H9 (cell line): ENCODE measurements around the gene CCDC174. TPM values are rescaled to one million over a fixed set of nuclear protein-coding genes. Genes with fewer than 3 reads are reported as not detected.

Source experiments
- DNase-seq: peaks from one replicate; pipeline ENCODE4 v3.0.0-alpha.2; 2017
- H2AFZ ChIP-seq: one replicate; pipeline ENCODE4 v1.6.1; 2013; ENCODE audit warnings: mild to moderate bottlenecking, low read length, control low read depth, moderate library complexity
- H2AK5ac ChIP-seq: 2 replicates; pipeline ENCODE4 v1.6.1; 2013; ENCODE audit warnings: low read length, control low read depth, mixed read lengths; ENCODE audit not compliant: insufficient read length
- H2BK120ac ChIP-seq: one replicate; pipeline ENCODE4 v1.6.1; 2013; ENCODE audit warnings: low read depth, mild to moderate bottlenecking, low read length, control low read depth, inconsistent platforms; ENCODE audit not compliant: poor library complexity, severe bottlenecking
- H2BK12ac ChIP-seq: 2 replicates; pipeline ENCODE4 v1.6.1; 2013; ENCODE audit warnings: low read length, control low read depth, mixed read lengths, low read depth; ENCODE audit not compliant: insufficient read length
- H2BK15ac ChIP-seq: 2 replicates; pipeline ENCODE4 v1.6.1; 2013; ENCODE audit warnings: low read depth, low read length, control low read depth
- H2BK20ac ChIP-seq: one replicate; pipeline ENCODE4 v1.6.1; 2013; ENCODE audit warnings: low read depth, mild to moderate bottlenecking, low read length, control low read depth, inconsistent platforms; ENCODE audit not compliant: poor library complexity, severe bottlenecking
- H2BK5ac ChIP-seq: 2 replicates; pipeline ENCODE4 v1.6.1; 2013; ENCODE audit warnings: low read length, control low read depth, mixed read lengths; ENCODE audit not compliant: insufficient read length
- H3K14ac ChIP-seq: 2 replicates; pipeline ENCODE4 v1.6.1; 2013; ENCODE audit warnings: low read length, control low read depth; ENCODE audit not compliant: insufficient read depth
- H3K18ac ChIP-seq: 2 replicates; pipeline ENCODE4 v1.6.1; 2013; ENCODE audit warnings: low read depth, mild to moderate bottlenecking, mixed read lengths, low read length, control low read depth; ENCODE audit not compliant: insufficient read length
- H3K23ac ChIP-seq: 2 replicates; pipeline ENCODE4 v1.6.1; 2013; ENCODE audit warnings: low read length, control low read depth, mixed read lengths, low read depth; ENCODE audit not compliant: insufficient read length
- H3K23me2 ChIP-seq: 2 replicates; pipeline ENCODE4 v1.6.1; 2013; ENCODE audit warnings: low read depth, mild to moderate bottlenecking, mixed read lengths, low read length, control low read depth; ENCODE audit not compliant: insufficient read length, poor library complexity, severe bottlenecking
- H3K27ac ChIP-seq: 2 replicates; pipeline ENCODE4 v1.5.1; 2013; ENCODE audit warnings: low read length, control low read depth, mixed read lengths, low read depth; ENCODE audit not compliant: insufficient read length
- H3K27me3 ChIP-seq: 2 replicates; pipeline ENCODE4 v1.6.1; 2013; ENCODE audit warnings: low read length, control low read depth, inconsistent platforms; ENCODE audit not compliant: insufficient read depth
- H3K4ac ChIP-seq: 2 replicates; pipeline ENCODE4 v1.6.1; 2013; ENCODE audit warnings: low read depth, mild to moderate bottlenecking, control low read depth, inconsistent platforms, low read length, moderate library complexity
- H3K4me1 ChIP-seq: 2 replicates; pipeline ENCODE4 v1.6.1; 2013; ENCODE audit warnings: low read length, control low read depth, inconsistent platforms; ENCODE audit not compliant: insufficient read depth
- H3K4me2 ChIP-seq: 2 replicates; pipeline ENCODE4 v1.6.1; 2013; ENCODE audit warnings: low read length, control low read depth, mixed read lengths; ENCODE audit not compliant: insufficient read length, insufficient read depth
- H3K56ac ChIP-seq: 2 replicates; pipeline ENCODE4 v1.6.1; 2013; ENCODE audit warnings: low read depth, mild to moderate bottlenecking, mixed read lengths, low read length, control low read depth; ENCODE audit not compliant: insufficient read length
- H3K79me1 ChIP-seq: 2 replicates; pipeline ENCODE4 v1.6.1; 2013; ENCODE audit warnings: low read depth, mild to moderate bottlenecking, moderate library complexity, low read length, control low read depth, inconsistent platforms; ENCODE audit not compliant: insufficient read depth, poor library complexity, severe bottlenecking
- H3K79me2 ChIP-seq: 2 replicates; pipeline ENCODE4 v1.6.1; 2013; ENCODE audit warnings: low read length, control low read depth, inconsistent platforms; ENCODE audit not compliant: insufficient read depth
- H3K9ac ChIP-seq: 2 replicates; pipeline ENCODE4 v1.6.1; 2013; ENCODE audit warnings: low read length, control low read depth, mixed read lengths; ENCODE audit not compliant: insufficient read length; ENCODE audit errors: extremely low read depth
- H3K9me3 ChIP-seq: one replicate; pipeline ENCODE4 v1.6.1; 2013; ENCODE audit warnings: low read depth, low read length, inconsistent platforms; ENCODE audit not compliant: control insufficient read depth
- H3T11ph ChIP-seq: one replicate; pipeline ENCODE4 v1.6.1; 2013; ENCODE audit warnings: mild to moderate bottlenecking, low read length, control low read depth, inconsistent platforms
- H4K20me1 ChIP-seq: one replicate; pipeline ENCODE4 v1.6.1; 2013; ENCODE audit not compliant: control insufficient read depth, insufficient read length, insufficient read depth
- H4K5ac ChIP-seq: 2 replicates; pipeline ENCODE4 v1.6.1; 2013; ENCODE audit warnings: low read depth, mild to moderate bottlenecking, mixed read lengths, low read length, control low read depth; ENCODE audit not compliant: insufficient read length
- H4K8ac ChIP-seq: replicated peaks from 2 replicates; pipeline ENCODE4 v1.6.1; 2013; ENCODE audit warnings: low read length, control low read depth, mixed read lengths, low read depth; ENCODE audit not compliant: insufficient read length
- H4K91ac ChIP-seq: 2 replicates; pipeline ENCODE4 v1.6.1; 2013; ENCODE audit warnings: low read depth, mild to moderate bottlenecking, moderate library complexity, mixed read lengths, low read length, control low read depth; ENCODE audit not compliant: insufficient read length
- H3K27ac Mint-ChIP-seq, 3 experiments: 2 replicates in 2 of 3; 3 replicates in 1 of 3; pipeline ENCODE4 v1.8.0; 2020 to 2021; ENCODE audit warnings: mixed read lengths in 3 of 3, mild to moderate bottlenecking in 1 of 3, moderate library complexity in 1 of 3
- H3K27me3 Mint-ChIP-seq: 2 replicates; pipeline ENCODE4 v1.8.0; 2021; ENCODE audit warnings: low read depth, mild to moderate bottlenecking, moderate library complexity, mixed read lengths
- H3K36me3 Mint-ChIP-seq, 3 experiments: 2 replicates in 2 of 3; 3 replicates in 1 of 3; pipeline ENCODE4 v1.8.0; 2020 to 2021; ENCODE audit warnings: low read depth in 3 of 3, mixed read lengths in 3 of 3; ENCODE audit not compliant: insufficient read depth in 1 of 3
- H3K4me1 Mint-ChIP-seq, 2 experiments: 2 replicates each; pipeline ENCODE4 v1.8.0; 2020; ENCODE audit warnings: mixed read lengths in 2 of 2
- H3K4me3 Mint-ChIP-seq, 2 experiments: 2 replicates in 1 of 2; 3 replicates in 1 of 2; pipeline ENCODE4 v1.8.0; 2020 to 2021; ENCODE audit warnings: mild to moderate bottlenecking in 2 of 2, mixed read lengths in 2 of 2, moderate library complexity in 1 of 2
- H3K9me3 Mint-ChIP-seq, 2 experiments: 2 replicates in 1 of 2; 3 replicates in 1 of 2; pipeline ENCODE4 v1.8.0; 2020; ENCODE audit warnings: mild to moderate bottlenecking in 2 of 2, mixed read lengths in 2 of 2, moderate library complexity in 1 of 2
- WGBS: extraction: QIAGEN DNeasy Blood & Tissue Kit; methylation state at CpG from one replicate; pipeline ENCODE4 v1.1.7; 2013; ENCODE audit warnings: missing lambda C conversion rate, low lambda C conversion rate, mixed read lengths; ENCODE audit not compliant: insufficient read length; ENCODE audit errors: extremely low coverage; 5-methylcytosine and 5-hydroxymethylcytosine counted together
- total RNA-seq: library from RNA; stranded (reverse); gene quantifications from 2 replicates; pipeline ENCODE4 v1.2.1, GENCODE V29; 2021
- TF ChIP-seq, protein P1 (sequence below): fragments of 200-600 bp; sonication (generic); conservative IDR thresholded peaks from 3 replicates; pipeline ENCODE4 v1.8.0; 2021; ENCODE audit warnings: antibody characterized with exemption, mild to moderate bottlenecking

Gene CCDC174
- total RNA-seq, 1 experiment from 2014 or later: 15.2 TPM

DNA sequence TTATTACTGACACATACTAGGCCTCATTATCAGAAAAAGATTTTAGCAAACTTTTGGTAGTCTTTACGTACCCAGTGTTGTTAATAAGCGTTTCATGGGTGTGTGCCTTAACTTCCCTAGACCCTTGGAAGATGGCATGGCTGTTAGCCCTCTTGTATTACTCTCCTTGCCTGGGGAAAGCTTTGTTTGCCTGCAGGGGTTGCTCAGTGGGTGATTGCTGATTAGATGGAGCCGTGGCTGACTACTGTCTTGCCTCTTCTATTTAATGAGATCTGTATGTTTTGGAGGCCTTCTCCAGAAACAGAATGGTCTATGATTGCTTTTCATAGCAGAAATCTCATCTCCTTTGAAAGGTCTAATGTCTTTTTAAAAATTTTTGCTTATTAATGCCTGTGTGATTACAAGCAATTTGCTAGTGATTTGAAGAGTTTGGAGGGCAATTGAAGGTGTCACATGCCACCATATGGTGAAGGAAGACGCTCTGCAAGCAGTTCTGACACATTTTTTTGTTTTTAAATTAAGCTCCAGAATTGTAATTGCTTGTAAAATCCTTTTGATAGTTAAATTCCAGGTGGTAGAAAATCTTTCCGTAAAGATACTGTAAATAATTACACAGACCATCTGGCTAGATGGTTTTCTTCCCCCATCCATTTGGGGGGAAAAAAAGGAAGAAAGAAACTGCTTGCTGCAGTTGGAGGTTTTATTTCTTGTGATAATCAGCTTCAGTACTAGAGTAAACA lies 12.0 kb downstream of the CCDC174 start:
- Histone ChIP-seq H3K9me3 (no peaks in the 10 kb centered on the region), H3K79me2 (no peaks in the 10 kb centered on the region), H3K56ac (no peak overlapping the region), H3K4ac (no peak overlapping the region), H2BK12ac (no peak overlapping the region), H4K91ac (no peak overlapping the region), H2BK20ac (no peak overlapping the region), H2AK5ac (no peak overlapping the region), H4K8ac (no peak overlapping the region), H2BK15ac (no peak overlapping the region), H2BK5ac (no peak overlapping the region), H3K18ac (no peak overlapping the region), H3K4me2 (no peak overlapping the region), H3K9ac (no peak overlapping the region), H3K27ac (no peak overlapping the region), H3T11ph (no peak overlapping the region), H3K4me1 (no peaks in the 10 kb centered on the region), H3K23ac (no peak overlapping the region), H3K23me2 (no peaks in the 10 kb centered on the region), H2AFZ (no peak overlapping the region), H4K20me1 (no peaks in the 10 kb centered on the region), H3K27me3 (no peaks in the 10 kb centered on the region), H4K5ac (no peak overlapping the region), H2BK120ac (no peak overlapping the region), H3K14ac (no peak overlapping the region), H3K79me1 (no peaks in the 10 kb centered on the region)
- no peak overlapping the region for H3K4me3 Mint-ChIP-seq
- no peaks in the 10 kb centered on the region for H3K27me3 Mint-ChIP-seq
- TF ChIP-seq, protein P1, sequence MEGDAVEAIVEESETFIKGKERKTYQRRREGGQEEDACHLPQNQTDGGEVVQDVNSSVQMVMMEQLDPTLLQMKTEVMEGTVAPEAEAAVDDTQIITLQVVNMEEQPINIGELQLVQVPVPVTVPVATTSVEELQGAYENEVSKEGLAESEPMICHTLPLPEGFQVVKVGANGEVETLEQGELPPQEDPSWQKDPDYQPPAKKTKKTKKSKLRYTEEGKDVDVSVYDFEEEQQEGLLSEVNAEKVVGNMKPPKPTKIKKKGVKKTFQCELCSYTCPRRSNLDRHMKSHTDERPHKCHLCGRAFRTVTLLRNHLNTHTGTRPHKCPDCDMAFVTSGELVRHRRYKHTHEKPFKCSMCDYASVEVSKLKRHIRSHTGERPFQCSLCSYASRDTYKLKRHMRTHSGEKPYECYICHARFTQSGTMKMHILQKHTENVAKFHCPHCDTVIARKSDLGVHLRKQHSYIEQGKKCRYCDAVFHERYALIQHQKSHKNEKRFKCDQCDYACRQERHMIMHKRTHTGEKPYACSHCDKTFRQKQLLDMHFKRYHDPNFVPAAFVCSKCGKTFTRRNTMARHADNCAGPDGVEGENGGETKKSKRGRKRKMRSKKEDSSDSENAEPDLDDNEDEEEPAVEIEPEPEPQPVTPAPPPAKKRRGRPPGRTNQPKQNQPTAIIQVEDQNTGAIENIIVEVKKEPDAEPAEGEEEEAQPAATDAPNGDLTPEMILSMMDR: no peak
- H3K27ac Mint-ChIP-seq: no peak overlapping the region; a peak in 1 of 7 replicates
- no CpG with 5 or more reads among the region's 5 CpGs for WGBS
- no peaks in the 10 kb centered on the region for H3K9me3 Mint-ChIP-seq
- no peaks in the 10 kb centered on the region for H3K4me1 Mint-ChIP-seq
- H3K36me3 Mint-ChIP-seq: peaks cover 25 to 90% (median 75%) of the 10 kb centered on the region in 3 experiments; a peak in 6 of 7 replicates
- no peak for DNase-seq
